GM21526 (cell line): ENCODE measurements around the gene SH3BP4.

ENCODE experiments used
- ATAC-seq: cut with Tn5 transposase; IDR thresholded peaks from one replicate; pipeline ENCODE4 v1.9.1; 2021; ENCODE audit warnings: moderate library complexity; ENCODE audit not compliant: unreplicated experiment, low FRiP score

Gene SH3BP4

GRCh38 chr2:235032466-235032865, 80.6 kb downstream of the SH3BP4 start:
- ATAC-seq = no peak

- ATAC-seq = no peak
Observed at GRCh38 chr2:235032949-235033348, 81.1 kb downstream of the SH3BP4 start.

GRCh38 chr2:235034265-235035118, 82.7 kb downstream of the SH3BP4 start:
- no peak for ATAC-seq

GRCh38 chr2:235037604-235038166, 85.9 kb downstream of the SH3BP4 start:
- no peak for ATAC-seq

- ATAC-seq = no peak
Observed at GRCh38 chr2:235041221-235041917, 89.6 kb downstream of the SH3BP4 start.

- no peak for ATAC-seq
Observed at GRCh38 chr2:235041918-235042575, 90.2 kb downstream of the SH3BP4 start.

- no peak for ATAC-seq
Observed at GRCh38 chr2:235042576-235043515, 91.0 kb downstream of the SH3BP4 start.

GRCh38 chr2:235043762-235044500, 92.1 kb downstream of the SH3BP4 start:
- no peak for ATAC-seq

GRCh38 chr2:235044501-235045271, 92.9 kb downstream of the SH3BP4 start:
- ATAC-seq = no peak

GRCh38 chr2:235045336-235045972, 93.6 kb downstream of the SH3BP4 start:
- ATAC-seq = no peak

GRCh38 chr2:235045973-235046343, 94.1 kb downstream of the SH3BP4 start:
- ATAC-seq = no peak

- ATAC-seq = no peak
Observed at GRCh38 chr2:235046589-235046988, 94.8 kb downstream of the SH3BP4 start.

GRCh38 chr2:235047171-235048160, 95.6 kb downstream of the SH3BP4 start:
- no peak for ATAC-seq

- no peak for ATAC-seq
Observed at GRCh38 chr2:235048549-235048948, 96.7 kb downstream of the SH3BP4 start.

- ATAC-seq = no peak
Observed at GRCh38 chr2:235049069-235049468, 97.3 kb downstream of the SH3BP4 start.

- no peak for ATAC-seq
Observed at GRCh38 chr2:235049719-235050118, 97.9 kb downstream of the SH3BP4 start.

GRCh38 chr2:235050980-235051351, 99.1 kb downstream of the SH3BP4 start:
- no peak for ATAC-seq
